ENCODE results near the gene PCP4. TPM values are rescaled to one million over a fixed set of nuclear protein-coding genes. Genes with fewer than 3 reads are reported as not detected.
A peak's percentile ranks its signal among the peaks of the same experiment; 100 is the strongest.

Gene PCP4
- total and polyA plus RNA-seq, 9 of the 15 experiments (the other 6 are each of a cell fraction or from before 2014, with no cell fraction given), result not detected

- no peak for TF ChIP-seq CLOCK (CRISPR knock-in tag; IDR thresholded peaks at IDR 0.05; ENCODE audit: borderline replicate concordance)
- TF ChIP-seq, protein P1, sequence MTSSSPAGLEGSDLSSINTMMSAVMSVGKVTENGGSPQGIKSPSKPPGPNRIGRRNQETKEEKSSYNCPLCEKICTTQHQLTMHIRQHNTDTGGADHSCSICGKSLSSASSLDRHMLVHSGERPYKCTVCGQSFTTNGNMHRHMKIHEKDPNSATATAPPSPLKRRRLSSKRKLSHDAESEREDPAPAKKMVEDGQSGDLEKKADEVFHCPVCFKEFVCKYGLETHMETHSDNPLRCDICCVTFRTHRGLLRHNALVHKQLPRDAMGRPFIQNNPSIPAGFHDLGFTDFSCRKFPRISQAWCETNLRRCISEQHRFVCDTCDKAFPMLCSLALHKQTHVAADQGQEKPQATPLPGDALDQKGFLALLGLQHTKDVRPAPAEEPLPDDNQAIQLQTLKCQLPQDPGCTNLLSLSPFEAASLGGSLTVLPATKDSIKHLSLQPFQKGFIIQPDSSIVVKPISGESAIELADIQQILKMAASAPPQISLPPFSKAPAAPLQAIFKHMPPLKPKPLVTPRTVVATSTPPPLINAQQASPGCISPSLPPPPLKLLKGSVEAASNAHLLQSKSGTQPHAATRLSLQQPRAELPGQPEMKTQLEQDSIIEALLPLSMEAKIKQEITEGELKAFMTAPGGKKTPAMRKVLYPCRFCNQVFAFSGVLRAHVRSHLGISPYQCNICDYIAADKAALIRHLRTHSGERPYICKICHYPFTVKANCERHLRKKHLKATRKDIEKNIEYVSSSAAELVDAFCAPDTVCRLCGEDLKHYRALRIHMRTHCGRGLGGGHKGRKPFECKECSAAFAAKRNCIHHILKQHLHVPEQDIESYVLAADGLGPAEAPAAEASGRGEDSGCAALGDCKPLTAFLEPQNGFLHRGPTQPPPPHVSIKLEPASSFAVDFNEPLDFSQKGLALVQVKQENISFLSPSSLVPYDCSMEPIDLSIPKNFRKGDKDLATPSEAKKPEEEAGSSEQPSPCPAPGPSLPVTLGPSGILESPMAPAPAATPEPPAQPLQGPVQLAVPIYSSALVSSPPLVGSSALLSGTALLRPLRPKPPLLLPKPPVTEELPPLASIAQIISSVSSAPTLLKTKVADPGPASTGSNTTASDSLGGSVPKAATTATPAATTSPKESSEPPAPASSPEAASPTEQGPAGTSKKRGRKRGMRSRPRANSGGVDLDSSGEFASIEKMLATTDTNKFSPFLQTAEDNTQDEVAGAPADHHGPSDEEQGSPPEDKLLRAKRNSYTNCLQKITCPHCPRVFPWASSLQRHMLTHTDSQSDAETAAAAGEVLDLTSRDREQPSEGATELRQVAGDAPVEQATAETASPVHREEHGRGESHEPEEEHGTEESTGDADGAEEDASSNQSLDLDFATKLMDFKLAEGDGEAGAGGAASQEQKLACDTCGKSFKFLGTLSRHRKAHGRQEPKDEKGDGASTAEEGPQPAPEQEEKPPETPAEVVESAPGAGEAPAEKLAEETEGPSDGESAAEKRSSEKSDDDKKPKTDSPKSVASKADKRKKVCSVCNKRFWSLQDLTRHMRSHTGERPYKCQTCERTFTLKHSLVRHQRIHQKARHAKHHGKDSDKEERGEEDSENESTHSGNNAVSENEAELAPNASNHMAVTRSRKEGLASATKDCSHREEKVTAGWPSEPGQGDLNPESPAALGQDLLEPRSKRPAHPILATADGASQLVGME (CRISPR knock-in tag; IDR thresholded peaks at IDR 0.05), result 0 out of 2 replicates have a peak, but pooled peaks have one; percentile 4
- peak; percentile 43 for TF ChIP-seq USF2 (CRISPR knock-in tag; IDR thresholded peaks at IDR 0.05)
- TF ChIP-seq SUPT5H (IDR thresholded peaks at IDR 0.05), result no peak
- TF ChIP-seq RAD51 (IDR thresholded peaks at IDR 0.05; ENCODE audit: borderline replicate concordance, low read depth), result peak; percentile 63; the same call in 1 of the 2 replicates
Observed at GRCh38 chr21:39843916-39844315, 23.3 kb upstream of the PCP4 start (continued).

Data from K562 (cell line).